Gastrocnemius medialis (tissue), 4 donors: ENCODE measurements around the gene LORICRIN.

Experiments
- CTCF ChIP-seq, 5 experiments: fragments of 450-650 bp in 3 of 5; fragments of 200-600 bp in 2 of 5; sonication (generic) in 2 of 5; IDR thresholded peaks in 4 of 5; conservative IDR thresholded peaks in 1 of 5; 1 replicate in 4 of 5; 2 replicates in 1 of 5; pipeline ENCODE4 v1.5.1; 2016 to 2019; ENCODE audit warnings: antibody characterized with exemption in 5 of 5, mild to moderate bottlenecking in 3 of 5, moderate library complexity in 3 of 5
- POLR2A ChIP-seq, 2 donors: fragments of 450-650 bp; IDR thresholded peaks; one replicate each; pipeline ENCODE4 v1.6.1; 2017; ENCODE audit warnings: antibody characterized with exemption in 2 of 2, mild to moderate bottlenecking in 2 of 2, moderate library complexity in 2 of 2

GRCh38 chr1:153306303-153307220 lies 47.1 kb downstream of the LORICRIN start:
- TF ChIP-seq CTCF (IDR thresholded peaks at IDR 0.05 in 4 of 5, conservative IDR thresholded peaks at IDR 0.05 in 1 of 5) (no peak), POLR2A (IDR thresholded peaks at IDR 0.05) (no peak)
